Retina (tissue), 1 donor: ENCODE data around the gene PAN3.

Source experiments
- DNase-seq: peaks from one replicate; pipeline ENCODE4 v3.0.0-alpha.2; 2016

PAN3 gene

GRCh38 chr13:28338742-28339141 lies 200.4 kb downstream of the PAN3 start:
- no peak for DNase-seq

GRCh38 chr13:28339419-28339818 lies 201.1 kb downstream of the PAN3 start:
- no peak for DNase-seq

GRCh38 chr13:28340272-28340793 lies 202.0 kb downstream of the PAN3 start:
- no peak for DNase-seq

GRCh38 chr13:28342251-28342650 lies 203.9 kb downstream of the PAN3 start:
- no peak for DNase-seq

GRCh38 chr13:28344163-28344562 lies 205.8 kb downstream of the PAN3 start:
- no peak for DNase-seq
